Naive thymus-derived CD4-positive, alpha-beta T cell (primary cell): ENCODE measurements around the gene UBTD2. TPM values are rescaled to one million over a fixed set of nuclear protein-coding genes. Genes with fewer than 3 reads are reported as not detected.

Source experiments
- ATAC-seq: fragments of 150-1000 bp; cut with Tn5 transposase; 2 replicates; pipeline ENCODE4 v1.10.0; 2021; ENCODE audit warnings: mild to moderate bottlenecking, moderate library complexity
- CTCF ChIA-PET: fragments of 350-600 bp; sonication (Branson Sonifier 250); formaldehyde crosslinking; loops from one replicate; lab custom pipeline; 2021; ENCODE audit warnings: antibody characterized with exemption; lab: Charles Lee
- POLR2A ChIA-PET: fragments of 350-600 bp; sonication (Branson Sonifier 250); formaldehyde crosslinking; loops from one replicate; lab custom pipeline; 2021; ENCODE audit warnings: antibody characterized with exemption, inconsistent platforms; lab: Charles Lee
- DNase-seq, 9 donors: peaks; one replicate each; pipeline versions ENCODE4 v3.0.0 to v3.0.0-alpha.2; 2020 to 2022; ENCODE audit warnings: mixed read lengths in 1 of 9
- H3K27ac ChIP-seq: one replicate; pipeline ENCODE4 v1.7.0; 2013; ENCODE audit warnings: mild to moderate bottlenecking, low read depth, low read length, moderate library complexity
- H3K27me3 ChIP-seq, 2 donors: one replicate each; pipeline ENCODE4 v1.7.0; 2013; ENCODE audit warnings: low read length in 2 of 2, mild to moderate bottlenecking in 2 of 2, moderate library complexity in 2 of 2; ENCODE audit not compliant: control insufficient read depth in 2 of 2, insufficient read depth in 2 of 2
- H3K36me3 ChIP-seq, 3 experiments: 1 replicate in 2 of 3; 2 replicates in 1 of 3; pipeline ENCODE4 v1.7.0; 2013; ENCODE audit warnings: low read length in 3 of 3, mild to moderate bottlenecking in 3 of 3, moderate library complexity in 1 of 3; ENCODE audit not compliant: insufficient read depth in 3 of 3, control insufficient read depth in 2 of 3
- H3K4me1 ChIP-seq, 2 donors: one replicate each; pipeline ENCODE4 v1.7.0; 2013; ENCODE audit warnings: low read length in 2 of 2, mild to moderate bottlenecking in 2 of 2, moderate library complexity in 1 of 2; ENCODE audit not compliant: control insufficient read depth in 2 of 2, insufficient read depth in 2 of 2
- H3K4me3 ChIP-seq: 2 replicates; pipeline ENCODE4 v1.7.0; 2013; ENCODE audit warnings: mild to moderate bottlenecking, low read length
- H3K9me3 ChIP-seq, 3 experiments: 1 replicate in 2 of 3; 2 replicates in 1 of 3; pipeline ENCODE4 v1.7.0; 2013; ENCODE audit warnings: low read length in 3 of 3; ENCODE audit not compliant: control insufficient read depth in 2 of 3
- H3K27ac Mint-ChIP-seq, 9 donors: one replicate each; pipeline ENCODE4 v1.8.0; 2020 to 2022; ENCODE audit warnings: mixed read lengths in 9 of 9, mild to moderate bottlenecking in 8 of 9, moderate library complexity in 5 of 9, inconsistent platforms in 2 of 9
- H3K27me3 Mint-ChIP-seq, 5 donors: one replicate each; pipeline ENCODE4 v1.8.0; 2021 to 2022; ENCODE audit warnings: mixed read lengths in 5 of 5, mild to moderate bottlenecking in 1 of 5
- H3K36me3 Mint-ChIP-seq, 5 donors: one replicate each; pipeline ENCODE4 v1.8.0; 2020 to 2022; ENCODE audit warnings: mixed read lengths in 5 of 5, mild to moderate bottlenecking in 3 of 5, inconsistent platforms in 1 of 5
- H3K4me1 Mint-ChIP-seq, 7 donors: one replicate each; pipeline ENCODE4 v1.8.0; 2020 to 2022; ENCODE audit warnings: mixed read lengths in 7 of 7, mild to moderate bottlenecking in 3 of 7, inconsistent platforms in 1 of 7
- H3K4me3 Mint-ChIP-seq, 10 donors: one replicate each; pipeline ENCODE4 v1.8.0; 2020 to 2022; ENCODE audit warnings: mild to moderate bottlenecking in 10 of 10, mixed read lengths in 10 of 10, moderate library complexity in 6 of 10, inconsistent platforms in 2 of 10
- H3K9me3 Mint-ChIP-seq, 11 donors: one replicate each; pipeline ENCODE4 v1.8.0; 2020 to 2022; ENCODE audit warnings: mixed read lengths in 11 of 11, mild to moderate bottlenecking in 4 of 11, inconsistent platforms in 1 of 11, moderate library complexity in 1 of 11
- intact Hi-C, 2 donors: fragments of 100-400 bp; cut with micrococcal nuclease; formaldehyde crosslinking; loops; one replicate each; pipeline ENCODE4 v1.15.1; 2023
- polyA plus RNA-seq, 2 donors: library from polyadenylated mRNA; unstranded; fragments of 300-500 nt; fragmentation: Illumina TruSeq; gene quantifications; one replicate each; pipeline ENCODE4 v1.2.3, GENCODE V29; 2021
- total RNA-seq, 6 experiments: library from RNA in 5 of 6; stranded (reverse) in 5 of 6; gene quantifications; 1 replicate in 5 of 6; 2 replicates in 1 of 6; pipeline ENCODE4 v1.2.3 and lab custom pipeline; 2021 to 2026

Gene UBTD2
- total and polyA plus RNA-seq, 7 experiments from 2014 or later, result 2.3 to 8.3 (median 4.0) TPM

- Histone ChIP-seq H3K36me3 (peaks cover 0 to 8% (median 0%) of the 10 kb centered on the region in 3 experiments), H3K27ac (peak overlapping the region; percentile 92), H3K4me3 (peak overlapping the region; percentile 58), H3K9me3 (no peaks in the 10 kb centered on the region), H3K27me3 (no peaks in the 10 kb centered on the region), H3K4me1 (peaks cover 76 to 81% of the 10 kb centered on the region in 2 donors)
- Mint-ChIP-seq H3K4me1 (peaks cover 70 to 97% (median 92%) of the 10 kb centered on the region in 7 donors), H3K36me3 (peaks cover 0 to 61% (median 10%) of the 10 kb centered on the region in 5 donors), H3K9me3 (peaks cover 0 to 2% (median 0%) of the 10 kb centered on the region in 11 donors), H3K27me3 (no peaks in the 10 kb centered on the region), H3K27ac (peak overlapping the region; percentile 94 to 100 (median 98)), H3K4me3 (peak overlapping the region; percentile 87 to 99 (median 94))
- intact Hi-C loops, result loop anchor here (1.0 to 10.0 kb wide), 14 partner anchors 12 to 1910 kb away; partner anchors contain the start of genes CREBRF (in 2 of the 2), STK10 (in 2 of the 2), DUSP1 (in 1 of the 2) and FBXW11 (in 1 of the 2)
- DNase-seq, result peak; percentile 55 to 93 (median 88)
- ATAC-seq, result peak; percentile 83
- ChIA-PET POLR2A (interaction anchor here (0.6 to 14.6 kb wide), 26 partner anchors 10 to 1889 kb away, joined by 3 to 562 read pairs (median 8); partner anchors contain the start of genes FBXW11, STK10 and UBTD2), CTCF (interaction anchor here (0.5 to 5.5 kb wide), 10 partner anchors 9 to 116 kb away, joined by 3 to 113 read pairs (median 4); partner anchors contain the start of gene STK10)
Measured at GRCh38 chr5:172175263-172175719, 108.3 kb downstream of the UBTD2 start.

- Histone ChIP-seq H3K27ac (peak overlapping the region; percentile 92), H3K27me3 (no peaks in the 10 kb centered on the region), H3K4me3 (peak overlapping the region; percentile 58), H3K36me3 (peaks cover 0 to 8% (median 0%) of the 10 kb centered on the region in 3 experiments), H3K9me3 (no peaks in the 10 kb centered on the region), H3K4me1 (peaks cover 77 to 83% of the 10 kb centered on the region in 2 donors)
- Mint-ChIP-seq H3K4me1 (peaks cover 76 to 99% (median 92%) of the 10 kb centered on the region in 7 donors), H3K27me3 (no peaks in the 10 kb centered on the region), H3K4me3 (peak overlapping the region; percentile 87 to 99 (median 94)), H3K27ac (peak overlapping the region; percentile 94 to 100 (median 98)), H3K9me3 (peaks cover 0 to 2% (median 0%) of the 10 kb centered on the region in 11 donors), H3K36me3 (peaks cover 0 to 67% (median 13%) of the 10 kb centered on the region in 5 donors)
- DNase-seq, result peak in 7 of 9 donors; percentile 19 to 79 (median 28)
- CTCF ChIA-PET, result interaction anchor here (0.7 to 5.5 kb wide), 11 partner anchors 8 to 786 kb away, joined by 3 to 113 read pairs (median 6); partner anchors contain the start of genes NPM1 and STK10
- peak; percentile 32 for ATAC-seq
- POLR2A ChIA-PET, result interaction anchor here (1.0 to 14.6 kb wide), 16 partner anchors 11 to 166 kb away, joined by 3 to 562 read pairs (median 19); partner anchors contain the start of genes FBXW11, STK10 and UBTD2
- intact Hi-C loops, result loop anchor here (1.0 to 10.0 kb wide), 9 partner anchors 22 to 1909 kb away; partner anchors contain the start of genes CREBRF (in 2 of the 2), DUSP1 (in 1 of the 2), FBXW11 (in 1 of the 2) and RPL26L1 (in 1 of the 2)
Measured at GRCh38 chr5:172173564-172174153, 109.9 kb downstream of the UBTD2 start.

GRCh38 chr5:172172912-172173563 lies 110.5 kb downstream of the UBTD2 start:
- Histone ChIP-seq H3K9me3 (no peaks in the 10 kb centered on the region), H3K4me1 (peaks cover 77 to 83% of the 10 kb centered on the region in 2 donors), H3K27me3 (no peaks in the 10 kb centered on the region), H3K27ac (peak overlapping the region; percentile 92), H3K4me3 (peak overlapping the region; percentile 58), H3K36me3 (peaks cover 0 to 8% (median 0%) of the 10 kb centered on the region in 3 experiments)
- ChIA-PET CTCF (interaction anchor here (0.7 to 5.5 kb wide), 9 partner anchors 9 to 65 kb away, joined by 3 to 113 read pairs (median 5); partner anchors contain the start of gene STK10), POLR2A (interaction anchor here (1.0 to 14.6 kb wide), 12 partner anchors 10 to 166 kb away, joined by 3 to 562 read pairs (median 38); partner anchors contain the start of genes FBXW11, STK10 and UBTD2)
- DNase-seq (no peak), ATAC-seq (no peak)
- Mint-ChIP-seq H3K9me3 (no peaks in the 10 kb centered on the region), H3K27me3 (no peaks in the 10 kb centered on the region), H3K27ac (peak overlapping the region; percentile 94 to 100 (median 98)), H3K4me1 (peaks cover 72 to 99% (median 88%) of the 10 kb centered on the region in 7 donors), H3K36me3 (peaks cover 0 to 62% (median 9%) of the 10 kb centered on the region in 5 donors), H3K4me3 (peak overlapping the region; percentile 87 to 99 (median 94))
- intact Hi-C loops, result loop anchor here (10.0 kb wide), 2 partner anchors 1898 to 1908 kb away; no protein-coding TSS in a partner anchor

- Histone ChIP-seq H3K4me3 (no peak overlapping the region), H3K27me3 (no peaks in the 10 kb centered on the region), H3K4me1 (peaks cover 71 to 73% of the 10 kb centered on the region in 2 donors), H3K9me3 (no peaks in the 10 kb centered on the region), H3K36me3 (peaks cover 0 to 15% (median 0%) of the 10 kb centered on the region in 3 experiments), H3K27ac (peak overlapping the region; percentile 42)
- intact Hi-C loops, result loop anchor here (10.0 kb wide), 2 partner anchors 1896 to 1906 kb away; no protein-coding TSS in a partner anchor
- peak overlapping the region in 5 of 10 donors; percentile 40 to 95 (median 56) for H3K4me3 Mint-ChIP-seq
- H3K9me3 Mint-ChIP-seq, result no peaks in the 10 kb centered on the region
- peaks cover 0 to 53% (median 9%) of the 10 kb centered on the region in 5 donors for H3K36me3 Mint-ChIP-seq
- POLR2A ChIA-PET, result interaction anchor here (1.1 to 14.6 kb wide), 4 partner anchors 8 to 56 kb away, joined by 3 to 562 read pairs (median 30); partner anchors contain the start of gene STK10
- no peak for ATAC-seq
- H3K27ac Mint-ChIP-seq, result peak overlapping the region in 8 of 9 donors; percentile 57 to 97 (median 92)
- DNase-seq, result no peak
- peaks cover 68 to 99% (median 83%) of the 10 kb centered on the region in 7 donors for H3K4me1 Mint-ChIP-seq
- CTCF ChIA-PET, result interaction anchor here (0.6 to 1.5 kb wide), 2 partner anchors 16 to 24 kb away, joined by 3 to 8 read pairs; no protein-coding TSS in a partner anchor
- no peaks in the 10 kb centered on the region for H3K27me3 Mint-ChIP-seq
Measured at GRCh38 chr5:172171118-172171517, 112.4 kb downstream of the UBTD2 start.

- CTCF ChIA-PET, result interaction anchor here (1.0 to 1.5 kb wide), 2 partner anchors 17 to 18 kb away, joined by 3 read pairs; partner anchors contain the start of gene STK10
Measured at GRCh38 chr5:172170251-172170701, 113.3 kb downstream of the UBTD2 start.

More at GRCh38 chr5:172170251-172170701, 113.3 kb downstream of the UBTD2 start:
- H3K4me1 ChIP-seq, result peaks cover 66 to 69% of the 10 kb centered on the region in 2 donors
- no peak overlapping the region for H3K4me3 ChIP-seq
- Mint-ChIP-seq H3K4me1 (peaks cover 64 to 96% (median 75%) of the 10 kb centered on the region in 7 donors), H3K27me3 (no peaks in the 10 kb centered on the region), H3K27ac (peak overlapping the region; percentile 46 to 97 (median 91)), H3K4me3 (peak overlapping the region; percentile 6 to 95 (median 54)), H3K36me3 (peaks cover 0 to 44% (median 8%) of the 10 kb centered on the region in 5 donors), H3K9me3 (no peaks in the 10 kb centered on the region)
- H3K27me3 ChIP-seq, result no peaks in the 10 kb centered on the region
- POLR2A ChIA-PET, result interaction anchor here (0.6 to 14.6 kb wide), 9 partner anchors 8 to 165 kb away, joined by 3 to 562 read pairs (median 4); partner anchors contain the start of gene STK10
- DNase-seq, result no peak
- no peaks in the 10 kb centered on the region for H3K9me3 ChIP-seq
- no peak for ATAC-seq
- peaks cover 0 to 23% (median 0%) of the 10 kb centered on the region in 3 experiments for H3K36me3 ChIP-seq
- peak overlapping the region; percentile 46 for H3K27ac ChIP-seq
- intact Hi-C loops, result loop anchor here (10.0 kb wide), 2 partner anchors 1895 to 1905 kb away; no protein-coding TSS in a partner anchor
